ENCODE results near the gene BPIFB2.
"Not testable (repeated sequence)": the region's sequence is repeated elsewhere in the genome, so short reads cannot be mapped to it uniquely, and the experiment has no call there.

Gene BPIFB2

GRCh38 chr20:32970115-32970972, 37.2 kb upstream of the BPIFB2 start:
- in situ Hi-C loops (cut with MboI; ENCODE audit: low sequenced_read_pairs), result no loop called here

GRCh38 chr20:32970973-32971300, 36.6 kb upstream of the BPIFB2 start:
- in situ Hi-C loops (cut with MboI; ENCODE audit: low sequenced_read_pairs), result no loop called here

DNA sequence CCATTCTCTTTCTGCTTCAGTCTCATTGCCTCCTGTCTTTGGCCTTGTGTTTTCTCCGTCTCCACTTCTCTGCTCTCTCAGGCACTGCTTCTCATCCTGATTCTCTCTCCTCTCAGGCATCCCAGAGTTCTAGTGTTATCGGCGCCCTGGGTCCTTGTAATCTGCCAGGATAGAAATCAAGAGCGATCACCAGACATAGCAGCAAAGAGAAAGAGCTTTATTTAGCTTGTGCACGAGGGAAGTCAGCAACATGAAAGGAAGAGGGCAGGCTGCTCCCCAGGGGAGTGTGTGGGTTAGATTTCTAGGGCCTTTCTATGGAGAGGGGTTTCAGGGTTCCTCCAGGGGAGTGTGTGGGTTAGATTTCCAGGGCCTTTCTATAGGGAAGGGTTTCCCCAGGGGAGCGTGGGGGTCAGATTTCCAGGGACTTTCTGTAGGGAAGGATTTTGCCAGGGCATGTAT, 35.8 kb upstream of the BPIFB2 start:
- in situ Hi-C loops (cut with MboI; ENCODE audit: low sequenced_read_pairs), result no loop called here

DNA sequence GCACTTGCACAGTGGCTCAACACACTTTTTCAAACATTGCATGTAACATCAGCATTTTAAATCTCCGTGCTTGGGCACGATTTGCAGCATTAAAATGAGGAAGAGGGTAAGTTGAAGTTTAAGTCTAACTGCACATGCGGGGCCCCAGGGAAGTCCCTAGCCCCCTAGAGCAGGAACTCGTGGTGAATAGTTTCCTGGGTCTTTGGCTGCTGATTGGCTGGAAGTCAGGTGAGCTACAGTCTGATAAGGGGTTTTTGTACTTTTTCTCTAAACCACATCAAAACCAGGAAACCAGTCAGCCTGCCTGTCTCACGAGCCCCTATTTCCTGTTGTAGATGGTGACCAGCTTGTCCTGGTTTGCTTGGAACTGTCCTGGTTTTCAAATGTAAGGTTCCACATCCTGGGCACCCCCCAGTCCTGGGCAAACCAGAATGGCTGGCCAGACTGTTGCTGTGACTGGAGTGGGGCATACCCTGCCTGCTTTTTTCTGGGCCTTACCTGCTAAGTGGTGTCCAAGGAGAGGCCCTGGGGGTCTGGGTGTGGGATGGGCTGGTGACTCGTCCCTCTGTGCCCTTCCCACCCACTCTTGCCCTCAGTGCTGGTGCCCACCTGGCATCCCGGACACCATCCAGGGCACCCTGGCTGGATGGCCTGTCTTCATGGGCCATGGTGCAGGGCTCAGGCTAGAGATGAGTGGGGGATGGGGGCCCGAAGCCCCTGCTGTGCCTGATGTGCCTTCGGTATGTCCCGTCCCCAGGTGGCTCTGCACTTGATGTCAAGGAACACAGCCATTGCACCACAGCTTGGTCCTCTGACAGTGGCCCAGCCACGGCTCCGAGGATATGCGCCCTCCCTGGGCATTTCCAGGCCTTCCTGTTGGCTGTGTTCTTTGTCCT, 35.1 kb upstream of the BPIFB2 start:
- in situ Hi-C loops (cut with MboI; ENCODE audit: low sequenced_read_pairs), result no loop called here

DNA sequence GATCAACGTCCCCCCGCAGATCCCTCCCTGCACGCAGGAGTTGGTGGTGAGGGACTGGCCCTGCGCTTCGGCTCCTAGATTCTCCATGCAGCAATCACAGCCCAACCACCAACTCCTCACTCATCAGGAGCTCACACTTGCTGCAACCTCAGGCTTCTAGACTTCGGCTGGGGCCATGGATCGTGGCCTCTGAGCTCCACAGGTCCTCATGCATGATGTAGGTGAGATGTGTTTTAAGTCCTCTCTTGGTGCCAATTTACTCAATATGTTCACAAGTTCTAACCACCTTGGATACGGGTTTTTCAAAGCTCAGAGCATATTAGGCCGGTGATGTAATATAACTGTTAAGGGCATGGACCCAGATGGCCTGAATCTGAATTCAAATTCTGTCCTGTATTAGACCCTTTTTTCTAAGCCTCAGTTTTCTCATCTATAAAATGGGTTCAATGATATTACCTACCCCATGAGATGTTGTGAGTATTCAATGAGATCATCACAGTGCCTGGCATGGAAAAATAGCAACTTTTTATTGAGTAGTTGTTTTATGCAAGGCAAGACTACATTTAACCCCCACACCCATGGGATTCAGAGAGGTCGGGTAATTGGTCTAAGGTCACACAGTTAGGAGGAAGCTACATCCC, 34.3 kb upstream of the BPIFB2 start:
- in situ Hi-C loops (cut with MboI; ENCODE audit: low sequenced_read_pairs), result no loop called here

GRCh38 chr20:32974204-32975064, 33.1 kb upstream of the BPIFB2 start:
- in situ Hi-C loops (cut with MboI; ENCODE audit: low sequenced_read_pairs), result not testable (repeated sequence)

GRCh38 chr20:32975121-32975520, 32.4 kb upstream of the BPIFB2 start:
- in situ Hi-C loops (cut with MboI; ENCODE audit: low sequenced_read_pairs), result not testable (repeated sequence)

DNA sequence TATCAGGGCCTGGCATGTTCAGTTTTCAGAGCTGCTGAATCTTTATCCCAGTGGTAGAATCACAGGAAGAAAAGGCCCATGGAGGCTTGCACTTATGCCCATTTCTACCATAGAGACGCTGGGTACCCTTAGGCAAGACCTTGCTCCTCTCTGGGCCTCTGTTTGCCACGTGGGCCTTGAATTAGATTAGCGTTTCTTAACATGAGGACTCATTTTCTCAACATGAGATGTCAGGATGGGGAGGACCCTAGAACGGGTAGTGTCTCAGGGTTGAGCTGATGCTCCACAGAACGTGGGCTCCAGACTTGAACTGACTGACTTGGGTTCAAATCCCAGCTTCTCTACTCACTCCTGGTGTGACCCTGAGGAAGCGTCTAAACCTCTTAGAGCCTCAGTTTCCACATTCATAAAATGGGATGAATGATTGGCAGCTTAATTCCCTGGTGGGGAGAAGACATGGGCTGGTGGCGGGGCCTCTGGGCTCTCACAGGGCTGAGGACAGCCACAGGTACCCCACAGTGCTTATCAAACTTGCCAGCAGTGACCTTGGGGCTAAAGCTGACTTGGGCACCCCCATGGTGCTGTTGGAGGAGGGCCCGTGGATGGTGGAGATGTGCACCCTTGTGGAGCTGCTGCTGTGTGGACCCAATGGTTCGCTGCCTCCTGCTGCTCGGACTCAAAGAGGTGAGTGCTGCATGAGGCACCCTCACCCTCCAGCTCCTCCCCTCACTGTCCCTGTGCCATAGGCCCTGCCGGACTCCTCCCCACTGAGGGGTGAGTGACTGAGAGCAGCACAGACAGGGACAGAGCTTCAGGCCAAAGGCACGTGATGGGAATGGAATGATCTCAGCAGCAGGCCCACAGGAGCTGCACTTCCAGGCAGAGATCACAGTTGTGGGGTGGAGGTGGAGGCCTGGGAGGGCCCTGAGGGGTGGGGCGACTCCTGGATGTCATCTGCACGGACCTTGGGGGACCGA, 31.5 kb upstream of the BPIFB2 start:
- in situ Hi-C loops (cut with MboI; ENCODE audit: low sequenced_read_pairs), result no loop called here

GRCh38 chr20:32976746-32977145, 30.8 kb upstream of the BPIFB2 start:
- in situ Hi-C loops (cut with MboI; ENCODE audit: low sequenced_read_pairs), result no loop called here

- in situ Hi-C loops (cut with MboI; ENCODE audit: low sequenced_read_pairs), result no loop called here
Observed at GRCh38 chr20:32977281-32978008, 30.1 kb upstream of the BPIFB2 start.

DNA sequence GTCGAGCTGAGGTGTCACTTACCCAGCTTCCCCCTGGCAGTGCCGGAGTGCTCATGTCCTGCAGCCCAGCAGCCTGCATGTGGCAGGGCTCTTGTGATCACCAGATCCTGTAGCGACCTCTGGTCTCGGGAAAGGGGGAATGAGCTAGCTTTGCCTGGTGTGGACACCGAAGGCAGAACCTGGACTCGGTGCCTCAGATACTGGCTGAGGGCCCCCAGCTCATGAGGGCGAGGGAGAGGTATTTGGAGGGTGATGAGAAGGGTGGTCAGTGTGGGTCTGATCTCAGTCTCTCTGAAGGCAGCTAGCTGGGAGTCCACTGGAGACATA, 29.5 kb upstream of the BPIFB2 start:
- in situ Hi-C loops (cut with MboI; ENCODE audit: low sequenced_read_pairs), result no loop called here

DNA sequence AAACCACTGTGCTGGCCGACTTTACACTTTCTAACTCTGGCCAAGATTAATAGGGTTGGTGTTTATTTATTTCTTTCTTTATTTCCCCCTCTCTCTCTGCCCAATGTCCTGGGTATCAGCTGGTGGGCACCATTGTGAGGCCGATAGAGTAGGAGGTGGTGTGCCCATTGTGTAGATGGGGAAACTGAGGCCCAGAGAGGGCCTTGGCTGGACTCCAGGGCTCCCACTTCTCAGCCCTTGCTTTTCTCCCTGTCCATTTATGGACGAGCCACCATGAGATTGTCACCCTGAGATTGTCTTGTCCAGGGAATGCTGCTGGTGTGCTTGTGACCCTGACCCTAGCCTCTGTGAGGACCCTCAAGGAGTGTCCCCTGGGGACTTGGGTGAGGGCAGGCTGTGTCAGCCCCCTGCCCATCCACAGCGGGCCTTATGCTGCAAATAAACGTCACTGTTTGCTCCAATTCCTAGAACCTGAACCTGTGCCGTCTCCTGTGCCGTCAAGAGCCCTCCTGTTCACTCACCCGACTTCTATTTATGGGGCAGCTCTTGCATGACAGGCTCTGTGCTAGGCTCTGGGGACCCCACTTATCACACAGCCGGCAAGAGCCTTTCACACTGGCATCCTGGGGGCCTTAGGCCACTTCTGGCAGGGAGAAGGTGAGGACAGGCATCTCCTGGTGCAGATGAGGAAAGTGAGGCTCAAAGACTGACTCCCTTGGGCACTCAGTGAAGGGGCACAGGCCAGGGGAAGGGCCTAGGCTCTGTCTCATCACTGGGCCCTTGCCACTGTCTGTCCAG, 28.1 kb upstream of the BPIFB2 start:
- in situ Hi-C loops (cut with MboI; ENCODE audit: low sequenced_read_pairs), result no loop called here

DNA sequence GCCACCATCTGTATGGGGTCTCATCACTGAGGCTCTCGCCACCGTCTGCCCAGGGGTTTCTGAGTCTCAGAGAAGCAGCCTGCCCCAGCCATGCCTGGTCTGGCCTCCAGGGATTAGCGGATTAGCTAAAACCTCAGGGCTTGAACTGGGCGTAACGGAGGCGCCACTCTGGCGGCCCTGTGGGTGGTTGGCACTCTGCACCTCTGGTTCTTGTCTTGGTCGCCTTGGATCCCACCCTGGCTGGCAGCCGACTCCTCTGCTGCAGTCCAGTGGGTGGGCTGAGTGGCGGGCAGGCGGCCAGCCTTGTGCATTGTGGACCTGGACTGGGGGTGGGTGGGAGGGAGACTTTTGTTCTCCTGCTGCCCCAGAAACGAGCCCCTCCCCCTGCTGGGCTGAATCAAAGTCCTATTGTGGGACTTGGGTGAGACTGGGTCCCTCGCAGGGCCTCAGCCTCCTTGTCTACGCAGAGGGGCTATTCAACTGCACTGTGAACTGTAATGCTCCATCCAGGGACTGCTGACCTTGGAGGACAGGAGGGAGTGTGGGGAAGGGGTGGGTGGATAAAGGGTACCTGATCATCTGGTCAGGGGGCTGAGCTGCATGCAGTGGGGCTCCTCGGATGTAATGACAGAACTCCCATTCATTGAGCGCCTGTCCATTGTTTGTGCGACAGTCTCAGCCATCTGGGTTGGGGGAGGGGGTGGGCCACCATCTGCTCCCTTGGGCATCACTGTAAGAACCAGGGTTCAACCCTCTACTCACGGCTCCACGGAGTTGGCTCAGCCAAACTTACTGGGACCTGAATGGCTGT, 27.2 kb upstream of the BPIFB2 start:
- in situ Hi-C loops (cut with MboI; ENCODE audit: low sequenced_read_pairs), result no loop called here

DNA sequence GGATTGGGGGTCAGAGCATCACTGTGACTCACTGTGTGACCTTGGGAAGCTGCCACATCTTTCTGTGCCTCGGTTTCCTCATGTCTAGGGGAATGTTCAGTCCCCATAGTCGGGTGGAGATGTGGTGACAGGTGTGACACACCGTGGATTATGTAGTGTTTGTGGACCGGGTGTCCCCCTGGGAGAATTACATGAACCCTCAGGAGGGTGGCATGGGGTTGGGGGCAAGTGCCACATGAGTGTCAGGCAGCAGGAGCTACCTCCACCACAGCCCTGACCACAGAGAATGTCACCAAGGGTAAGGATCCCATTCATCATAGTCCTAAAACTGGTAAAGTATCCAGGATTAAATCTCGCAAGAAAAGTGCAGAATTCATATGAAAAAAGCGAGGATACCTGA, 26.5 kb upstream of the BPIFB2 start:
- in situ Hi-C loops (cut with MboI; ENCODE audit: low sequenced_read_pairs), result no loop called here

- in situ Hi-C loops (cut with MboI; ENCODE audit: low sequenced_read_pairs), result no loop called here
Observed at GRCh38 chr20:32982617-32983458, 24.7 kb upstream of the BPIFB2 start.

DNA sequence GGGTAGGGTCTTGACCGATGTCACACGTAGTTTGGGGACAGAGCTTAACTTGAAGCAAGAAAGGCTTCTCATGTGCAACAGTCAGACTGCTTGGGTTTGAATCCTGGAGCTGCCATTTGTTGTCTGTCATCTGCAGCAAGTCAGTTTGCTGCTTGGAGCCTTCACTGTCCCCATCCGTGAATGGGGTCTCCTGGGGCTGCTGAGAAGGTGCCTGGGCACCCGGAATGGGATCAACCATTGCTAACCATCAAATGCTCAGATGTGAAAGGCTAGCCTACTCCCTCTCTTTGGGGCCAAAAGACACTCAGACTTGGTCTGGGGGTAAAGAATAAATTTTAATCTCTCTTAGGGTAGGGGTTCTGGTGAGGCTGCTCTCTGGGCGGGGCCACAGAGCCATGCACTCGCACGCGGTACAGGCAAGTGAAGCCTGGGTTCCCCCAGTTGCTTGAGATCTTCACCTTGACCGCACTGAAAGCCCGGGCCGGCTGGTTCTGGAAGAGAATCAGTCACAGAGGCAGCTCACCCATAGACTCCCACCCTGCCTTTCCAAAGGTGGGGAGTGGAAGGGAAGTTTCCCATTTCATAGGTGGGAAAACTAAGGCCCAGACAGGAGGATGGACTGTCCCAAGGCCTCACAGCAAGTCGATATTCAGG, 23.9 kb upstream of the BPIFB2 start:
- in situ Hi-C loops (cut with MboI; ENCODE audit: low sequenced_read_pairs), result no loop called here

Data from HL-60/S4 treated with phorbol 12-myristate 13-acetate at 8.2 ng/mL for 4 days and 3 days (cell line).